GM12878 (cell line): ENCODE measurements around the gene TNFRSF1A. TPM values are rescaled to one million over a fixed set of nuclear protein-coding genes. Genes with fewer than 3 reads are reported as not detected.
A peak's percentile ranks its signal among the peaks of the same experiment; 100 is the strongest.

Source experiments
- ATAC-seq: fragments of 200-7000 bp; cut with Tn5 transposase; 3 replicates; pipeline ENCODE4 v1.9.1; 2020; ENCODE audit warnings: mild to moderate bottlenecking, moderate library complexity
- BruUV-seq: library from RNA; stranded (reverse); fragments of 400-500 nt; replicated peaks from 2 replicates; lab custom pipeline; 2021; lab: Mats Ljungman, UMichigan
- CTCF ChIA-PET: fragments of 300-600 bp; sonication (Branson Sonifier 250); formaldehyde crosslinking; extraction: SDS; loops from one replicate; lab custom pipeline; 2021; ENCODE audit warnings: inconsistent platforms; lab: Yijun Ruan, JAX
- POLR2A ChIA-PET: fragments of 350-600 bp; formaldehyde crosslinking; extraction: SDS; loops from one replicate; lab custom pipeline; 2021; ENCODE audit warnings: inconsistent platforms; lab: Charles Lee
- RAD21 ChIA-PET: fragments of 300-600 bp; sonication (Branson Sonifier 250); formaldehyde crosslinking; loops from one replicate; lab custom pipeline; 2023; ENCODE audit warnings: antibody characterized with exemption; ENCODE audit not compliant: unreplicated experiment; lab: Charles Lee
- SMC1A ChIA-PET: fragments of 300-600 bp; sonication (Branson Sonifier 250); formaldehyde crosslinking; loops from one replicate; lab custom pipeline; 2023; ENCODE audit not compliant: unreplicated experiment, uncharacterized antibody; lab: Charles Lee
- DNase-seq: peaks from one replicate; pipeline ENCODE4 v3.0.0-alpha.2; 2011; ENCODE audit warnings: low read depth, low spot score
- FAIRE-seq: peaks from 3 replicates; lab custom pipeline; 2011; peaks lifted over from hg19 to GRCh38; lab: Jason Lieb, UNC
- H2AFZ ChIP-seq: 2 replicates; pipeline ENCODE4 v1.6.0; 2011; ENCODE audit warnings: low read depth, low read length, control low read depth; ENCODE audit not compliant: control insufficient read depth
- H3K27ac ChIP-seq: 2 replicates; pipeline ENCODE4 v1.5.1; 2011; ENCODE audit warnings: control low read depth; ENCODE audit not compliant: control insufficient read depth, insufficient read depth
- H3K27me3 ChIP-seq, 2 experiments: replicated peaks in 1 of 2; 2 replicates each; pipeline versions ENCODE4 v1.6.0 to v1.6.1; 2011; ENCODE audit warnings: low read length in 1 of 2; ENCODE audit not compliant: control insufficient read depth in 2 of 2, insufficient read depth in 2 of 2
- H3K36me3 ChIP-seq, 2 experiments: 2 replicates each; pipeline ENCODE4 v1.5.1; 2011; ENCODE audit warnings: low read length in 1 of 2; ENCODE audit not compliant: control insufficient read depth in 2 of 2, insufficient read depth in 2 of 2
- H3K4me1 ChIP-seq: 2 replicates; pipeline ENCODE4 v1.6.1; 2011; ENCODE audit warnings: mild to moderate bottlenecking, low read length, moderate library complexity, mixed read lengths; ENCODE audit not compliant: control insufficient read depth, insufficient read depth
- H3K4me2 ChIP-seq: 2 replicates; pipeline ENCODE4 v1.6.0; 2011; ENCODE audit warnings: control low read depth; ENCODE audit not compliant: control insufficient read depth, insufficient read depth
- H3K4me3 ChIP-seq: fragments of 200-600 bp; sonication (generic); 2 replicates; pipeline ENCODE4 v1.5.1; 2016
- H3K79me2 ChIP-seq: 2 replicates; pipeline ENCODE4 v1.6.0; 2011; ENCODE audit warnings: low read length; ENCODE audit not compliant: control insufficient read depth, insufficient read depth
- H3K9ac ChIP-seq: 2 replicates; pipeline ENCODE4 v1.8.0; 2011; ENCODE audit warnings: low read length, control low read depth, mixed read lengths; ENCODE audit not compliant: control insufficient read depth, insufficient read depth
- H3K9me3 ChIP-seq: replicated peaks from 3 replicates; pipeline ENCODE4 v1.5.1; 2011; ENCODE audit warnings: mild to moderate bottlenecking, low read length; ENCODE audit not compliant: control insufficient read depth, insufficient read depth
- H4K20me1 ChIP-seq: 2 replicates; pipeline ENCODE4 v1.6.0; 2011; ENCODE audit not compliant: control insufficient read depth, insufficient read depth
- CHD2 ChIP-seq: IDR thresholded peaks from 2 replicates; pipeline ENCODE4 v1.6.1; 2011; ENCODE audit warnings: low read depth, low read length, improper control_type of control experiment, borderline replicate concordance
- GATAD2B ChIP-seq: fragments of 450-650 bp; conservative IDR thresholded peaks from 2 replicates; pipeline ENCODE4 v1.6.1; 2017; ENCODE audit warnings: low read depth, mild to moderate bottlenecking, moderate library complexity
- IKZF1 ChIP-seq: fragments of 450-650 bp; conservative IDR thresholded peaks from 2 replicates; pipeline ENCODE4 v1.6.1; 2017; ENCODE audit warnings: antibody characterized with exemption, mild to moderate bottlenecking
- NFYB ChIP-seq: IDR thresholded peaks from 2 replicates; pipeline ENCODE4 v1.6.1; 2011; ENCODE audit warnings: low read depth, mild to moderate bottlenecking, low read length, improper control_type of control experiment, moderate library complexity; ENCODE audit not compliant: insufficient read depth
- PBX3 ChIP-seq: IDR thresholded peaks from 2 replicates; pipeline ENCODE4 v1.6.1; 2011; ENCODE audit warnings: mild to moderate bottlenecking, low read depth, low read length, moderate library complexity; ENCODE audit not compliant: insufficient replicate concordance
- RB1 ChIP-seq: fragments of 450-650 bp; formaldehyde crosslinking; IDR thresholded peaks from 2 replicates; pipeline ENCODE4 v1.6.1; 2017; ENCODE audit warnings: mild to moderate bottlenecking, borderline replicate concordance
- SPI1 ChIP-seq: IDR thresholded peaks from 2 replicates; pipeline ENCODE4 v1.6.1; 2011; ENCODE audit warnings: low read depth, mild to moderate bottlenecking, low read length, moderate library complexity, borderline replicate concordance; ENCODE audit not compliant: insufficient read depth
- WGBS: methylation state at CpG from one replicate; pipeline ENCODE4 v1.1.6; 2016; ENCODE audit warnings: low lambda C conversion rate; ENCODE audit not compliant: insufficient replicate concordance, insufficient coverage; ENCODE audit errors: missing lambda C conversion rate; 5-methylcytosine and 5-hydroxymethylcytosine counted together
- in situ Hi-C: fragments of 300-500 bp; cut with MboI; formaldehyde crosslinking; loops from 9 replicates; pipeline ENCODE4 v1.14.3; 2018; ENCODE audit warnings: mixed read lengths
- intact Hi-C: fragments of 100-400 bp; cut with micrococcal nuclease; formaldehyde crosslinking; loops from one replicate; pipeline ENCODE4 v1.14.2; 2022; ENCODE audit not compliant: unreplicated experiment
- polyA plus RNA-seq, 11 experiments: library from polyadenylated mRNA; depleted of rRNA in 4 of 11; unstranded in 6 of 11; stranded (reverse) in 5 of 11; fragments of >200 nt; fragmentation: Nextera tagmentation in 4 of 11; fragmentation: Illumina TruSeq in 1 of 11; extraction: Ambion mirVana in 4 of 11; extraction: Trizol in 1 of 11; gene quantifications; 1 replicate in 1 of 11; 2 replicates in 10 of 11; pipeline versions ENCODE4 v1.2.1 to v1.2.3, GENCODE V29; 2011 to 2016; ENCODE audit warnings: inconsistent platforms in 2 of 11, missing spikeins in 2 of 11, low read depth in 1 of 11
- total RNA-seq, 4 experiments: library from RNA; depleted of rRNA in 3 of 4; stranded (reverse); fragments of >200 nt in 3 of 4; fragmentation: Illumina TruSeq in 1 of 4; extraction: Trizol in 1 of 4; gene quantifications; 2 replicates each; pipeline versions ENCODE4 v1.2.1 to v1.2.3, GENCODE V29; 2013 to 2021

Gene TNFRSF1A
- total and polyA plus RNA-seq, 10 of the 15 experiments (the other 5 are each of a cell fraction or from before 2014, with no cell fraction given): 0.24 to 16.5 (median 13.0) TPM

- H3K9me3 ChIP-seq: no peaks in the 10 kb centered on the region
- H3K9ac ChIP-seq: no peak overlapping the region
- H3K36me3 ChIP-seq: no peaks in the 10 kb centered on the region
- ATAC-seq: no peak
- in situ Hi-C loops: no loop called here
- BruUV-seq: no TSS peak
- no peak overlapping the region for H3K4me2 ChIP-seq
- SMC1A ChIA-PET: interaction anchor here (1.0 to 2.0 kb wide), 4 partner anchors 8 to 29 kb away, joined by 3 to 6 read pairs (median 4); no protein-coding TSS in a partner anchor
- CTCF ChIA-PET: interaction anchor here (0.9 to 3.5 kb wide), 2 partner anchors 8 to 18 kb away, joined by 3 to 13 read pairs; no protein-coding TSS in a partner anchor
- 74% methylated on average over 9 of the region's 9 CpGs for WGBS
- no peak for DNase-seq
- TF ChIP-seq NFYB (no peak), IKZF1 (peak; percentile 33), CHD2 (no peak)
- TF ChIP-seq, all 136 proteins: peak for 1
- ChIA-PET POLR2A (interaction anchor here (0.6 to 2.2 kb wide), 3 partner anchors 8 to 111 kb away, joined by 3 to 14 read pairs (median 4); no protein-coding TSS in a partner anchor), RAD21 (interaction anchor here (1.0 to 1.4 kb wide), 2 partner anchors 21 to 29 kb away, joined by 3 to 4 read pairs; no protein-coding TSS in a partner anchor)
- H3K4me3 ChIP-seq: no peak overlapping the region
- intact Hi-C loops: no loop called here
- peaks cover 33% of the 10 kb centered on the region for H3K4me1 ChIP-seq
- FAIRE-seq: no peak
- no peaks in the 10 kb centered on the region for H3K79me2 ChIP-seq
- H3K27ac ChIP-seq: no peak overlapping the region
- no peak overlapping the region for H2AFZ ChIP-seq
- H4K20me1 ChIP-seq: no peaks in the 10 kb centered on the region
- no peaks in the 10 kb centered on the region for H3K27me3 ChIP-seq
Measured at GRCh38 chr12:6314776-6315175, 27.1 kb downstream of the TNFRSF1A start.

- H3K4me2 ChIP-seq: peak overlapping the region; percentile 56
- H4K20me1 ChIP-seq: no peaks in the 10 kb centered on the region
- DNase-seq (no peak), FAIRE-seq (no peak), ATAC-seq (no peak)
- WGBS: 67% methylated on average over 14 of the region's 14 CpGs
- H2AFZ ChIP-seq: no peak overlapping the region
- intact Hi-C loops (no loop called here), in situ Hi-C loops (no loop called here)
- H3K4me1 ChIP-seq: peaks cover 38% of the 10 kb centered on the region
- TF ChIP-seq RB1 (0 out of 2 replicates have a peak, but pooled peaks have one; percentile 6), SPI1 (0 out of 2 replicates have a peak, but pooled peaks have one; percentile 22), PBX3 (no peak), GATAD2B (0 out of 2 replicates have a peak, but pooled peaks have one; percentile 41)
- peak overlapping the region; percentile 35 for H3K27ac ChIP-seq
- SMC1A ChIA-PET: interaction anchor here (0.9 to 2.0 kb wide), 8 partner anchors 10 to 110 kb away, joined by 3 to 6 read pairs (median 4); no protein-coding TSS in a partner anchor
- TSS peak; percentile 67 for BruUV-seq
- POLR2A ChIA-PET: interaction anchor here (0.9 to 2.2 kb wide), 4 partner anchors 9 to 16 kb away, joined by 3 to 14 read pairs (median 4); no protein-coding TSS in a partner anchor
- CTCF ChIA-PET: interaction anchor here (0.9 to 3.5 kb wide), 6 partner anchors 8 to 410 kb away, joined by 3 to 13 read pairs (median 4); partner anchors contain the start of gene COPS7A
- no peaks in the 10 kb centered on the region for H3K36me3 ChIP-seq
- no peak overlapping the region for H3K4me3 ChIP-seq
- H3K79me2 ChIP-seq: no peaks in the 10 kb centered on the region
- H3K9me3 ChIP-seq: no peaks in the 10 kb centered on the region
- RAD21 ChIA-PET: interaction anchor here (0.6 to 1.8 kb wide), 9 partner anchors 10 to 148 kb away, joined by 3 to 14 read pairs (median 3); no protein-coding TSS in a partner anchor
- no peak overlapping the region; the same call in 1 of the 2 replicates for H3K9ac ChIP-seq
- H3K27me3 ChIP-seq: no peaks in the 10 kb centered on the region
Measured at GRCh38 chr12:6313326-6313940, 28.4 kb downstream of the TNFRSF1A start.
